GM12875 (cell line): ENCODE results near the gene TPO.

Source experiments
- H3K4me3 ChIP-seq: one replicate; pipeline ENCODE4 v1.5.1; 2011; ENCODE audit warnings: low read depth, low read length, control low read depth
- CTCF ChIP-seq: IDR thresholded peaks from 2 replicates; pipeline ENCODE4 v1.5.1; 2011; ENCODE audit warnings: low read depth, mild to moderate bottlenecking, control low read depth, inconsistent platforms, low read length, moderate library complexity, borderline replicate concordance; ENCODE audit not compliant: insufficient read depth

The TPO gene

DNA sequence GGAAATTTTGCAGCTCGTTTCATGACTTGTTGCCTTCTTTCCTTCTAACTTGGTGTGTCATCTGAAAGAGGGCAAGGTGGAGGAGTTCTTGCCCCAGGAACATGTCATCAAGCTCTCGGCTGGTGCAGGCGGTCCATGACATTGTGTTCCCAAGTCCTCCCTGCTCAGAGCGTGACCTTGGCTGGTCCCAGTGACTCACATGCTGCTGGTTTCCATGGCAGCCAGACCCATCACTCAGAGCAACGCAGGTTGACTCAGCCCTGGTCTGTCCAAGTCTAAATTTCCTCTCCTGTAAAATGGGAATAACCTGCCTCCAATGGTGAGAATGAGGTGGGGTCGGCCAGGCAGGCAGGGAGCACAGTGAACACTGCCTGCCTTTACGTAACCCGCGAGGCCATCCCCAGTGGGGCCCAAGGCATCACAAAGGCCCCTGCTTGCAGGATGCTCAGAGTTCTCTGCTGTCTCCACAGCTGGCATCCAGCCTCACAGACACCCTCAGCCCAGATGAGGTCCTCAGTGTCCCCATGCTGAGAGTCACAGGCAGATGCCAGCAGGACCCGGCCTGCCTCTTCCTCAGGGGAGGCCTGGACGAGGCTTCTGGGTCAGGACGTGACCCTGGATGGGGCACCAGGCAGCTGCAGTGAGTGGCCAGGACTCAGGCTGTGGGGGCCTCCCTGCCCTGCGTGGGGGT, 143.7 kb downstream of the TPO start:
- TF ChIP-seq CTCF: no peak
- H3K4me3 ChIP-seq: no peak overlapping the region

- no peak overlapping the region for H3K4me3 ChIP-seq
These were observed 144.2 kb downstream of the TPO start for GRCh38 chr2:1557467-1557820.

DNA sequence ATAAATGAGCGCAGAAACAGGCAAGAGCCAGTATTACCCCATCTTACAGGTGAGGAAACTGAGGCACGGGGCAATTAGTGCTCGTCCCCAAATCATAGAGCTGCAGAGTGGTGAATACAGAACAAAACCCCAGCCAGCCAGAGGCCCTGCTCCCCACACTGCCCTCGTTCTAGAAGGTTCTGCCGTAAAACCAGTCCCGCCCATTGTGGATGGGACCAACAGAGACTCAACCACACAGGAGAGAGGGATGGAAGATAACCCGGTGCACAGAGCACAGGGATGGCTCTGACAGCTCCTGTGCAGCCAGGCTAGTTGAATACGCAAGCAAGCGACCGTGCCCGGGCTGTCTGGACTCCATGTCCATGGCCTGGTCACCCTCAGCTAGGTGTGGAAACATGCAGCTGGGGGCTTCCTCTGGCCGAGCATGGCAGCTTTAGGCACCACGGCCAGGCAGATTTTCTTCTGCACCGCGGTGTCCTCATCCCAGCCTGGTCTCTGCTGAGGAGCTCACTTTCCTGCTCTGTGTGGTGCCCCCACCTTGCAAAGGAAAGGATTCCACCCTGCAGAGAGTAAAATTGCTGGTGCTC, 146.4 kb downstream of the TPO start:
- TF ChIP-seq CTCF: no peak
- no peak overlapping the region for H3K4me3 ChIP-seq

More at GRCh38 chr2:1557467-1557820, 144.2 kb downstream of the TPO start:
- no peak for TF ChIP-seq CTCF

GRCh38 chr2:1561259-1561658, 148.0 kb downstream of the TPO start:
- H3K4me3 ChIP-seq: no peak overlapping the region
- TF ChIP-seq CTCF: no peak

GRCh38 chr2:1561811-1562421, 148.7 kb downstream of the TPO start:
- no peak for TF ChIP-seq CTCF
- no peak overlapping the region for H3K4me3 ChIP-seq

DNA sequence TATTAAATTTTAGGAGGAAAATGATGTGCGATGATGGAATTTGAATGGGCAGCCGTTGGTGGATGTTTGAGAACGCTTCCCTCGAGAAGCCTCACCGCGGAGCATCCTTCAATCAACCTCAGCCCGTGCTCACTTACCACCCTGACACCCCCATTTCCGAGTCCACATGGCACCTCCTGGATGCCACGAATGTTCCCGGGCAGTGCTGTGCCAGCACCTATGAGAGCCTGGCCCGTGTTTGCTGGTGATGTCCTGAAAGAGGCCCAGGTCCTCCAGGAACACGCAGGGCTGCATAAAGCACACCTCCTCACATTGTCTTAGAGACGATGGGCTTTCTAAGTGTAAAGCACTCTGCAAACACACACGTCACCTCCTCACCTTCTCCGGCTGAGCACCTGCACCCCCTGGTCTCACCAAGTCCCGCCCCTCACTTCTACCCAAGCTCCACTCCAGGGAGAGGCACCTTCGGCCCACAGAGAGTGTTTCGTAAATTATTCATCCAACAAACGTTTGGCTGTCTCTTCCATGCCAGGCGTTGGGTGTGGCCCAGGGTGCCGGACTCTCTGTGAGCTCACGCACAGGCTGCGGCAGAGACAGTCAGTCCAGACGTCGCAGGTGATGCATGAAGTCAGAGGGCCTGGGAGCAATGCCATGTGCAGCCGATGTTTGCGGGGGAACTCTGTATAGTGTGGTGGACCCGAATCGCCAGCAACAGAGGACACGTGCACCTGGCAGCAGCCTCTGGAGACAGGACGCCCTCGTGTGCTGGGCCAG, 150.0 kb downstream of the TPO start:
- no peak for TF ChIP-seq CTCF
- no peak overlapping the region for H3K4me3 ChIP-seq
